T-helper 9 cell (primary cell): ENCODE measurements around the gene SLC38A8.

Source experiments
- DNase-seq: peaks from one replicate; pipeline ENCODE4 v3.0.0-alpha.2; 2020
- total RNA-seq, 2 donors: gene quantifications; one replicate each; lab custom pipeline; 2026; lab: John Stamatoyannopoulos, UW

Gene SLC38A8
- 0 reads per million in 2 donors for total RNA-seq

GRCh38 chr16:84042308-84042878, at the start of gene SLC38A8:
Gene SLC38A8, minus strand, starts transcription at chr16:84042795. Its CDS starts 638 bp downstream, at chr16:84042157.
- DNase-seq, result no peak

DNA sequence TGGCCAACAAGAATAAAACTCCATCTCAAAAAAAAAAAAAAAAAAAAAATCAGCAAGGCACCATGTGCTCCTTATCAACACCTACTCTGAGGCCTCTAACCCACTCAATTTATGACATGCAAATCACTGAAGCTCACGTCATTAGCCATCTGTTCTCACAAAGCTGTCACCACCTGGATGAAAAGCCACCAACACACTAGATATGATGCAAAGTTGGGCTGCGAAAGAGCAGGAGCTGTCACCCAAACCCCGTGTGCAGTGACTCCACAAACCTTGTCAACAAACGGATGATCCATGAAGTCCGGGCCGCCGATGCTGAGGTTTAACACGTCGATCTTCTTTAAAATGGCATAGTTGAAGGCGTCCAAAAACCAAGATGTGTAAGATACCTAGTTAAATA, 48.9 kb upstream of the SLC38A8 start:
- no peak for DNase-seq

DNA sequence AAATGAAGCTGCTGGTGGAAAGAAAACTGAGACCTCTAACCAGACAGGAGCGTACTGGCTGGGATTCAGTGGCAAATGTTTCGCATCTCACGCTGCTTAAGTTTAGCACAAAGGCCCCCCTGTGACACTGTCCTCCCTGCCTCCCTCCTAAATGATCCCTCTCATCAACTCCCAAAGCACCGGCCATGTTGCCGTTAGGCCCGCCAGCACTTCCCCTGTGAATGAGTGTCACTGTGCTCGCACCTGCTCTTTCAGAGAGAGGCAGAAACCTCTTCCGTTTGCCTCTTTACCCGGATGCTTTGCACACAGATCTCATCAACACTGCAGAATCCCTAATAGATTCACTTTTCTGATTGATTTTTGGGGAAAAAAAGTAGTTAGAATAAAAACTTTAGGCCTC, 47.6 kb upstream of the SLC38A8 start:
- DNase-seq, result no peak

DNA sequence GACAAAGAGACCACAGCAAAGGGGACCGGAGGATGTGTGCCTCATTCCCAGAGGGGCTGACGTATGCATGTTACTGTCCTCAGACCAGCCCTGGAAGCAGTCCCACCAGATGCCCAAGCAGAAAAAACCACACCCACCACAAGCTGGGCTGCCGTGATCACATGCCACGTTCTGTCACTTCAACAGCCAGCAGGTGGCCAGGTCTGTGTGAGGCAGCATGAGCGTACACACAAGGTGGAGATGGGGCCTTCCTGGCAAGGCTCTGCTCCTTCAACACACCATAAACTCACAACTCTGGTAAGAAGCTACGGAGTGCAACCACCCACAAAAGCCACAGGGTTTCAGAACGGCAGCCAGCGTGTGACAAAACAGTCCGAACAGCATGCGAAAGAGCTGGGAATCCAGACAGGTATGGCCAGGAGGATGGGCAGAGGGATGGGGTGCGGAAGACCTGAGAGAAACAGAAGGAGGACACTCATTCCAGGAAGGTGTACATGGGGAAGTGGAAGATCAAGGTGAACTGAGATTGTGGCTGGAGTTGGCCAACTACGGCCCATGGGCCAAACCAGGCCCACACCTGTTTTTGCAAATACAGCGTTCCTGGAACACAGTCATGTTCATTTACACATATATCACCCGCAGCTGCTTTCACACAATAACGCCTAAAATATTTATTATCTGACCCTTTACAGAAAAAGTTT, 46.2 kb upstream of the SLC38A8 start:
- DNase-seq, result peak; percentile 12

DNA sequence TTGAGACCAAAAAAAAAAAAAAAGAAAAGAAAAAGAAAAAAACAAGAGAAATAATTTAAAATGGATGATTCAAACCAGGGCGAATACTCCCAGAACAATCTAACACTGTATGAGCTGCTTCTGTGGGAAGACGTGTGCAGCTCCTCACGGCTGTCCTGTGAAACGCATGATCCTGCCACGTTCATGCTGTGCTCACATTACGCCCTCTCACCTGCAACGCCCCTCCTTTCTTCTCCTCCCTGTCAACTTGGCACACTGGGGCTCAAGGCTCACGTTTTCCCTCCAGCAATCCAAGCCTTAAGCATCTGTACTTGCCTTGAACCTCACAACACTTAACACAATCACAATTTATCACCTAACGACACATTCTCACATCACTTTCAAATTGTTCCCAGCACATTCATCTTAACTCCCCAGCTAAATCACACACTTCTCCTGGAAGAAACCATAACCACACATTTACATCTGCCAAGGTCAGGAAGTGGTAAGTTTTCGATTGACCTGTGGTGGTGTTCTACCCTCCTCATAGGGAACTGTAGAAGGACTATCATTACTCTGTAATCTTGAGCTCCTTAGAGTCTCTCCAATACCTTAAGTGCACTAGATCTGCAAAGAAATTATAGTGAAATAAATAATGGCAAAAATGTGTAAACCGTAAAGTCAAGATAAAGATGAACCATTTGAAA, 45.0 kb upstream of the SLC38A8 start:
- no peak for DNase-seq

GRCh38 chr16:84087001-84087400, 44.4 kb upstream of the SLC38A8 start:
- DNase-seq, result no peak

DNA sequence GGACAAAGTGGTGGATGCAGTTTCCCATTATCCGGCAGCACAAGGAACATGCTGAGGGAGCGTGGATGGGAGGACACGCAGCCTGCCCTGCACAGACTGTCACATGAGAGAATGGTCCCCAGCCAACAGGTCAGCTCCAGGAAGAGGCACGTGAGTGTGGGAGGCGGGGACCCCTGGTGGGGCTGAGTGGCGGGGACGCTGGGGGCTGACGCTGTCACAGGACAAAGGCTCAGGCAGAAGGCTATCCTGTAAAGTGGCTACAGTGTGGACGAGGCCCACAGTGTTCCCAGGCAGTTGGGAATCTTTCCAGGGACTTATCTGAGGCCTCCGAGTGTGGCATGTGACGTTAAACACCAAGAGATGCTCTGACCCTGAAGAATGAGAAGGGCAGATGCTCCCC, 43.7 kb upstream of the SLC38A8 start:
- DNase-seq, result no peak

GRCh38 chr16:84085773-84086172, 43.2 kb upstream of the SLC38A8 start:
- no peak for DNase-seq

DNA sequence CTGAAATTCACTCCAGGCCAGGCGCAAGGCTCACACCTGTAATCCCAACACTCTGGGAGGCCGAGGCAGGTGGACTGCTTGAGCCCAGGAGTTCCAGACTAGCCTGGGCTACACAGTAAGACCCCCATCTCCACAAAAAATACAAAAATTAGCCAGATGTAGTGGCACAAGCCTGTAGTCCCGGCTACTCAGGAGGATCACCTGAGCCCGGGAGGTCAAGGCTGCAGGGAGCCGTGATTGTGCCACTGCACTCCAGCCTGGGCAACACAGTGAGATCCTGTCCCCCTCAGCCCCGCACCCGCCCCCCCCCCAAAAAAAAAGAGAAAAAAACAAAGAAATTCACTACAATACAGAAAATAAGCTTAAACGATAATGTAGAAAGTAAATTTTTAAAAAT, 42.7 kb upstream of the SLC38A8 start:
- no peak for DNase-seq

DNA sequence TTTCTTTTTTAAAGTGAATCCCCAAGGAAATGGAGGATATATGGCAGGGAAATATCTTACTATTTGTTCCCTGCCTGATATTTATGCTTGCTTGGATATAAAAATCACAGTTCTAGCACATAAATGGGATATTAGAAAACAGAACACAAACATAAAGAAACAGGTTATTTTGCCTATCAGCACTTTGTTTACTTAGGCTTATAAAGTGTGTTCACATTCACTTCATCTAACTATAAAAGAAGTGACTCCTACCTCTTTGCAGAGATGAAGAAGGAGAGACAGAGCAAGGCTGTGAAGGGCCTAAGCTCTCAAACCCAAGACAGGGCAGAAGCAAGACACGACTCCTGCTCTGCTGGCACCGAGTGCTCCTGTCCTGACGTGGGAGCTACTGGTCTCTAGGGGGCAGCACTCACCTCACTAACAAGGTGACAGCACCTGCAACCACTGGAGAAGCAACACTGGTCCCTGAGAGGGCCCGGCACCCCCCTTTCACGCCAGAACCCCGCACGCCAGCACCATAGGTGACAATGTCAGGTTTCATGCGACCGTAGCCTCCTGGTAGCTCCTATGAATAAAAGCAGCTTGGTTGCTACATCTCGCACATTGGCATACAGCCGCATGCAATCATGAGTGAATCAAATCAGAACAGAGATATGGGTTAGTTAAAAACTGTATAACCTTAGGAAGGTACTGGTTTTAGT, 42.1 kb upstream of the SLC38A8 start:
- DNase-seq, result peak; percentile 53

GRCh38 chr16:84082835-84083569, 40.4 kb upstream of the SLC38A8 start:
- DNase-seq, result no peak

GRCh38 chr16:84082110-84082509, 39.5 kb upstream of the SLC38A8 start:
- no peak for DNase-seq

DNA sequence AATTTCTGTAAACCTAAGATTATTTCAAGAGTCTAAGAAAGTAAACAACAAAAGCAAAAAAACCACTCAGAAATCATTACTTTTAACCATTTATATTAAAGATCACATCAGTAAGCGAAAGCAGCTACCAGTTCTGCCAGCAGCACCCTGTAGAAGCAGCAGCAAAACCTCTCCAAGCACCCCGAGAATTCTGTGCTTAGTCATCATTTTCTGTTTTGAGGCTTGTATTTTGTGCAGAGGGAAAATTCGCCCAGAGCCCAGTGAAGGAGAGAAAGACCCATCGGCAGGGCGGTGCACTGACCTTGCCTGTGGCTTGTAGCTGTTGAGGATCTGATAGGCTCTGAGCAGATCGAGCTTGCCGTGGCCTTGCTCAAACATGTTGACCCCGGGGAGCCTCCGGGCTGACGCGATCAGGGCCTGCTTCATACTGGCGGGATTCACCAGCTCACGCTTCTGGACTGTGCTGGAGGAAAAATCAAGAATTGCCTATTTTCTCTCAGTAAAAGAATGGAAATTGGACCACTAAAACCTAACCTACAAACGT, 38.9 kb upstream of the SLC38A8 start:
- no peak for DNase-seq

GRCh38 chr16:84080813-84081212, 38.2 kb upstream of the SLC38A8 start:
- no peak for DNase-seq

GRCh38 chr16:84080378-84080777, 37.8 kb upstream of the SLC38A8 start:
- DNase-seq, result no peak

DNA sequence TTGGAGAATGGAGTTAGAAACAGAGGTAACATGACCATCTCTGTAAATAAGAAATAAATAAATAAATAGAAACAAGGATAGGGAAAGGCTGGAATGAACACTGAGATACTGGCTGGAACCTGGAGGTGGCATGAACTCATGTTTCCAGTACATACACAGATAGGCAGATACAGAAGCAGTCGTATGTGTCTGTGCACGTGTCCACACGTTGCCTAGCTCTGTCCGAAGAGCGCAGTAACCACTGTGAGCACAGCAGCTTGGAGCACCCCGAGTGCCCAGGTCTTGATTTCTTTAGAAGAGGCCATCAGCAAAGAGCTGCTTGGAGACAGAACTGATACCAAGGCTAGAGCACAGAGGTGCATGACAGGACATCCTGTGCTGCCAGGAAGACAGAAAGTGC, 37.1 kb upstream of the SLC38A8 start:
- no peak for DNase-seq

DNA sequence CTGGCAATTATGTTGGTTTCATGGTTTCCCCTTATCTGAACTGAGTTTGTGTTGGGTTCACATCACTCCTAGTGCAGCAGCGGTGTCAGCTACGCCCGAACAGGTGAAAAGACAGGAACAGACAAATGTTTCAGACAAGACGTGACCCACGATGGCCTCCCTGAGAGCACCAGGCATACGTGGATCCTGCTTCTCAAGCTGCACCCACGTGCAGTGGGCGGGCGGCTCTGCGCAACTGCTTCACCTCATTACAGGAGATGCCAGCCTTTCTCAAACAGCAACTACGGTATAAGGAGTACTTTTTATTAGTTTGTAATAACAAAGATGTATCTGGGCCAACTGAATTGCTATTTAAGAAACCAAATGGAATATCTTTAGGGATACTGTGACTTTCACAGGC, 32.8 kb upstream of the SLC38A8 start:
- no peak for DNase-seq

DNA sequence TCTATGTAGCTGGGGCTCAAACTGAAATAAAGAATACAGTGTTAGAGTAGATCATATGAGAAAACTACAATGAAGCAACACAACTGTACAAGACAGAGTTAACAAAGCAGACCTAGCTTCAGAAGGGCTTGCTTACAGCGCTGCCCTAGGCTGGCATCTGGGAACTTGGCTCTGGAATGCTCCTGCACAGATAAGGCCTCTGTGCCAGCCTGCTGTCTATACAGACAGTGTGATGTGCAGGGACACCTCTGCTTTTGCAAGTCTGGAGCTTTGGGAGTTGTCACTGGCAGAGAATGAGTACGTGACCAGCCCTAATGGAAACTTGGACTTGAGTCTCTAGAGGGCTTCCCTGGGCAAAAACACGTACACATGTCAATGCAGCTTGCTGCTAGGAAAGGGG, 32.1 kb upstream of the SLC38A8 start:
- no peak for DNase-seq

DNA sequence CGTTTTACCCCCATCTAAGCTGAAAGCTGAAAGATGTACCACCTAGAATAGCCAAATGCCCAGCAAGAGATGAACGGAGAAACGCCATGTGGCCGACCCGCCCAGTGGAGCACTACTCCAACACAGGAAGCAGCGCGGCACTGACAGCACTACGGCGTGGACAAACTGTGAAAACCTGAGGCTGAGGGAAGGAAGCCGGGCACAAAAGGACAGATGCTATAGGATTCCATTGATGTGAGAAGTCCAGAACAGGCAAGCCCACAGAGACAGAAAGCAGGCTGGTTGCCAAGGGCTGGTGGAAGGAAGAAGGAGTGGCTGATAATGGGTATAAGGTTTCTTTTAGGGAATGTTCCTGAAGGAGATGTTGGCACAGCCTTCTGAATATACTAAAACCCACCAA, 29.4 kb upstream of the SLC38A8 start:
- DNase-seq, result no peak

- no peak for DNase-seq
Measured at GRCh38 chr16:84071121-84071520, 28.5 kb upstream of the SLC38A8 start.

DNA sequence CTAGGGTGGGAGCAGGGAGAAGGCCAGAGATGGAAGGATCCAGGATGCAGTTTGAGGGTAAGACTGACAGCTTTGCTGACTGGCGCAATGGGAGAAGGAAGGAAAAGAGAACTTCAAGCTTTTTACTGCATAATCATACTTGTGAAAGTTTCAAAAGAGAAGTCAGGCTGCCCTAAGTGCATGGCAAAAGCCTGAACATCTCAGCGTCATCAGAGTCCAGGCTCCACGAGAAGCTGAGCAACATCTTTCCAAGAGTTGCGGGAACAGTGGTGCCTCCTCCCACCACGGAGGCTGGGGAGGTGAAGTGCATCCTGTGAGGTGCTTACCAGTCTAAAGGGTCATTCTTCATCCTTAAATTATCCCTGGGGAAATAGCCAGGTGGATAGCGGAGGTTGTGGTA, 26.9 kb upstream of the SLC38A8 start:
- no peak for DNase-seq

DNA sequence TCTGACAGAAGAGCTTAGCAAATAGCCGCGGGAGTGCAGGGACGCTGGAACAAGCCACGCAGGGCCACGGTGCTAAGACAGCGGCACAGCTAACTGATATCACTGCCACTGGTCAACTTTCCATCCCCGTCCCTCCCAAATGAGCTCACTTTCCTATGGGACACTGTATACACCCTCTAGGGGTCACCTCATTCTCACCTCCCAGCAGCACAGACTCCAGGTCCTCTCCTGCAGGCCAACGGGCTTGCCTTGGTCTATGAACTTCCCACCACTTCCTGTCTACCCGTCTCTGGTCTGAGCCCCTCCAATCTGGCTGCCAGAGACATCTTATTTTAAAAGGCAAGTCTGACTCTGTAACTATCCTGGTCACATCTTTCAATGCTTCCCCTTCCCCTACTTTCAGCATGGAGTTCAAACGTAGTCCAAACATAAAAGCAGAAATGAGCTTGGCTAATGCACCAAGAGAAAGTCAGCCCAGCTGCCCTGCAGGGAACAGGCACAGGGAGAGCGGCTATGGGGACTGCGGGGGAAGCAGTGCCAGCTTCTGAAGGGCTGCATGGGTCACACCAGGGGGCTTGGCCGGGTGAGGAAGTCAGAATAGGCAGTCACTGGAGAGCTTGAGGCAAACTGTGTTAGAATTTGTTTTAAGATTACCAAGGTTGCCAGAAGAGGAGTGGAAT, 26.3 kb upstream of the SLC38A8 start:
- DNase-seq, result no peak
